Caco-2 (cell line): Measurements from ENCODE around the gene TPCN1. TPM values are rescaled to one million over a fixed set of nuclear protein-coding genes. Genes with fewer than 3 reads are reported as not detected.

Experiments
- BruUV-seq: library from RNA; stranded (reverse); fragments of 400-500 nt; replicated peaks from 2 replicates; lab custom pipeline; 2021; lab: Mats Ljungman, UMichigan
- CTCF ChIA-PET: fragments of 300-600 bp; sonication (Branson Sonifier 250); formaldehyde crosslinking; loops from one replicate; lab custom pipeline; 2022; ENCODE audit warnings: antibody characterized with exemption; lab: Charles Lee
- POLR2A ChIA-PET: fragments of 300-600 bp; sonication (Branson Sonifier 250); formaldehyde crosslinking; loops from one replicate; lab custom pipeline; 2022; ENCODE audit warnings: antibody characterized with exemption; lab: Charles Lee
- DNase-seq, 2 experiments: peaks; one replicate each; pipeline versions ENCODE4 v3.0.0 to v3.0.0-alpha.2; 2020 to 2022
- H3K27me3 ChIP-seq: replicated peaks from 2 replicates; pipeline ENCODE4 v1.6.0; 2011; ENCODE audit warnings: low read length; ENCODE audit not compliant: control insufficient read depth, insufficient read depth
- H3K36me3 ChIP-seq: 2 replicates; pipeline ENCODE4 v1.5.1; 2011; ENCODE audit warnings: low read length; ENCODE audit not compliant: control insufficient read depth, insufficient read depth
- H3K4me1 ChIP-seq: fragments of 250-450 bp; sonication (Bioruptor Pico); 2 replicates; pipeline ENCODE4 v1.5.1; 2020; ENCODE audit warnings: mild to moderate bottlenecking
- H3K4me3 ChIP-seq: 2 replicates; pipeline ENCODE4 v1.5.1; 2011; ENCODE audit warnings: low read depth, mild to moderate bottlenecking, control low read depth, low read length
- H3K9me3 ChIP-seq: fragments of 250-450 bp; sonication (Bioruptor Pico); 2 replicates; pipeline ENCODE4 v1.5.1; 2020; ENCODE audit warnings: mild to moderate bottlenecking, moderate library complexity
- H3K27ac Mint-ChIP-seq: one replicate; pipeline ENCODE4 v1.8.0; 2022; ENCODE audit warnings: mixed read lengths; ENCODE audit not compliant: unreplicated experiment
- H3K27me3 Mint-ChIP-seq: one replicate; pipeline ENCODE4 v1.8.0; 2022; ENCODE audit warnings: mixed read lengths; ENCODE audit not compliant: insufficient read depth, unreplicated experiment
- H3K36me3 Mint-ChIP-seq: one replicate; pipeline ENCODE4 v1.8.0; 2022; ENCODE audit warnings: mild to moderate bottlenecking, mixed read lengths; ENCODE audit not compliant: insufficient read depth, unreplicated experiment
- H3K4me1 Mint-ChIP-seq: one replicate; pipeline ENCODE4 v1.8.0; 2022; ENCODE audit warnings: low read depth, mixed read lengths; ENCODE audit not compliant: unreplicated experiment
- H3K4me3 Mint-ChIP-seq: one replicate; pipeline ENCODE4 v1.8.0; 2022; ENCODE audit warnings: mild to moderate bottlenecking, moderate library complexity, mixed read lengths; ENCODE audit not compliant: unreplicated experiment
- H3K9me3 Mint-ChIP-seq: one replicate; pipeline ENCODE4 v1.8.0; 2022; ENCODE audit warnings: mixed read lengths; ENCODE audit not compliant: unreplicated experiment
- intact Hi-C: fragments of 100-400 bp; cut with micrococcal nuclease; formaldehyde crosslinking; loops from one replicate; pipeline ENCODE4 v1.10.0; 2022; ENCODE audit not compliant: unreplicated experiment
- total RNA-seq: library from RNA; stranded (reverse); gene quantifications from 2 replicates; pipeline ENCODE4 v1.2.3, GENCODE V29; 2022
- TF ChIP-seq, protein P1 (sequence below), 2 experiments: fragments of 200-600 bp in 1 of 2; IDR thresholded peaks; 1 replicate in 1 of 2; 2 replicates in 1 of 2; pipeline versions ENCODE4 v1.5.1 to v1.8.0; 2011 to 2022; ENCODE audit warnings: antibody characterized with exemption in 1 of 2, control low read depth in 1 of 2, inconsistent platforms in 1 of 2, low read depth in 1 of 2, low read length in 1 of 2, mild to moderate bottlenecking in 1 of 2, moderate library complexity in 1 of 2; ENCODE audit not compliant: insufficient read depth in 1 of 2, severe bottlenecking in 1 of 2, unreplicated experiment in 1 of 2

The TPCN1 gene
- total RNA-seq, 1 experiment from 2014 or later = 54.4 TPM

DNA sequence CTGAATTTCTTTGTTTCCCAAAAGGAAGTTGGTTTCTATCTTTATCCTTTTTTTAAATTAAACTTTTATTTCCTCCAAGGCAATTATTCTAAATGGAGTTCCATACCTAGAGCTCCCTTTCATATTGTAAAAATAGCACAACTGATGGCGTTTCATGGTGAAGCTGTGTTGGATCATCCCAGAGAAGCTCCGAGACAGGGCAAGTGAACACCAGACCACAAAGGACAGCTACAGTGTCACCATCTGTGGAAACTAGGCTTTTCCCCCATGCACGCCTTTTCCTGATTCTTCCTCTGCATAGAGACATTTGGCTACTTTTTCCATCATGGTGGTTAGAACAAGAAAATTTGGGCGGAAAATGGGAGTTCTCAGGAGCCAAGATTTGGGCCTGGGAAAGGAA is 12.7 kb downstream of the TPCN1 start:
- peak overlapping the region; percentile 66 for H3K27ac Mint-ChIP-seq
- TF ChIP-seq, protein P1, sequence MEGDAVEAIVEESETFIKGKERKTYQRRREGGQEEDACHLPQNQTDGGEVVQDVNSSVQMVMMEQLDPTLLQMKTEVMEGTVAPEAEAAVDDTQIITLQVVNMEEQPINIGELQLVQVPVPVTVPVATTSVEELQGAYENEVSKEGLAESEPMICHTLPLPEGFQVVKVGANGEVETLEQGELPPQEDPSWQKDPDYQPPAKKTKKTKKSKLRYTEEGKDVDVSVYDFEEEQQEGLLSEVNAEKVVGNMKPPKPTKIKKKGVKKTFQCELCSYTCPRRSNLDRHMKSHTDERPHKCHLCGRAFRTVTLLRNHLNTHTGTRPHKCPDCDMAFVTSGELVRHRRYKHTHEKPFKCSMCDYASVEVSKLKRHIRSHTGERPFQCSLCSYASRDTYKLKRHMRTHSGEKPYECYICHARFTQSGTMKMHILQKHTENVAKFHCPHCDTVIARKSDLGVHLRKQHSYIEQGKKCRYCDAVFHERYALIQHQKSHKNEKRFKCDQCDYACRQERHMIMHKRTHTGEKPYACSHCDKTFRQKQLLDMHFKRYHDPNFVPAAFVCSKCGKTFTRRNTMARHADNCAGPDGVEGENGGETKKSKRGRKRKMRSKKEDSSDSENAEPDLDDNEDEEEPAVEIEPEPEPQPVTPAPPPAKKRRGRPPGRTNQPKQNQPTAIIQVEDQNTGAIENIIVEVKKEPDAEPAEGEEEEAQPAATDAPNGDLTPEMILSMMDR (IDR thresholded peaks at IDR 0.05; ENCODE audit: insufficient read depth in 1 of 2, low read depth in 1 of 2, low read length in 1 of 2, severe bottlenecking in 1 of 2, unreplicated experiment in 1 of 2) = no peak
- no peak for DNase-seq
- ChIA-PET CTCF (no interaction called here), POLR2A (no interaction called here)
- no peak overlapping the region for H3K4me3 ChIP-seq
- H3K36me3 Mint-ChIP-seq = peaks cover 58% of the 10 kb centered on the region
- H3K4me1 Mint-ChIP-seq = peaks cover 42% of the 10 kb centered on the region
- intact Hi-C loops = no loop called here
- peaks cover 17% of the 10 kb centered on the region for H3K36me3 ChIP-seq
- no peaks in the 10 kb centered on the region for H3K27me3 Mint-ChIP-seq
- no peaks in the 10 kb centered on the region for H3K9me3 ChIP-seq
- H3K4me3 Mint-ChIP-seq = no peak overlapping the region
- no peaks in the 10 kb centered on the region for H3K27me3 ChIP-seq
- peaks cover 54% of the 10 kb centered on the region for H3K4me1 ChIP-seq
- BruUV-seq = no TSS peak
- H3K9me3 Mint-ChIP-seq = no peaks in the 10 kb centered on the region

DNA sequence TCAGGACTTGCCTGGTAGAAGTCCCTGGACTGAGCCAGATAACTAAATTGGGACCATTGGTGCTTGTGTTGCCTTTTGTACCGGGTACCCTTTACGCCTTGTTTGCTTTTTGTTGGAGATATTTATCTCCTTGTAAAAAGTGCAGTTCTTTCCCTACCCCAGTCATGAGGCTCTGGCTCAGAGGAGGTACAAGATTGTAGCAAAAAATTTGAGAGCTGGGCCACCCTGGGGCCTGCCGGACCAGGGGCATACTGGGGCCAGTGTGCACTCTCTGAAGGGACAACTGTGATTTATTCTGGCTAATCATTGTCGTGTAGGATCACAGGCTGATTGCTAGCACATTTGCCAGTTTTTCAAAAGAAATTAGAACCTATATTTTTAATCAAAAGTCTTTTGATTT is 13.2 kb downstream of the TPCN1 start:
- Mint-ChIP-seq H3K27ac (no peak overlapping the region), H3K36me3 (peaks cover 62% of the 10 kb centered on the region), H3K27me3 (no peaks in the 10 kb centered on the region), H3K4me3 (no peak overlapping the region), H3K4me1 (peaks cover 45% of the 10 kb centered on the region), H3K9me3 (no peaks in the 10 kb centered on the region)
- DNase-seq = no peak
- Histone ChIP-seq H3K4me3 (no peak overlapping the region), H3K36me3 (peaks cover 17% of the 10 kb centered on the region), H3K27me3 (no peaks in the 10 kb centered on the region), H3K9me3 (no peaks in the 10 kb centered on the region), H3K4me1 (peaks cover 54% of the 10 kb centered on the region)
- CTCF ChIA-PET = no interaction called here
- BruUV-seq = no TSS peak
- TF ChIP-seq, protein P1 (IDR thresholded peaks at IDR 0.05; ENCODE audit: insufficient read depth in 1 of 2, low read depth in 1 of 2, low read length in 1 of 2, severe bottlenecking in 1 of 2, unreplicated experiment in 1 of 2) = no peak
- POLR2A ChIA-PET = no interaction called here
- intact Hi-C loops = no loop called here

DNA sequence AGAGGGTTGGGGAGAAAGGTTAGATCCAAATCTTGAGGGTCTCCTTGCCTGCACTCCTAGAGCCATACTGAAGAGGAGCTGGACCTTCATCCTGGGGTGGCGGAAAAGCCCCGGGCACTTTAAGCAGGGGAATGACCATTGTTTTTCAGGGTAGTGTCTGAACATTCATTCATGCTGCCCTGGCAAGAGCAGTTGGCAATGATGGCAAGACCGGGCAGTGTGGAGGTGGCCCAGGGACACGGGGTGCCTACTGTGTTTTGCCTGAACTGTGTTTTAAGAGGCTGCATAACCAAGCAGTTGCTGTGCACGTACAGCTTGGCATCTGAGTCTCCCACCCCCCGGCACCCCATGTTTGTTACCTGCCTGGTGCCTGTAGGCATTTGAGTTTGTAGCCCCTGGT is 14.7 kb downstream of the TPCN1 start:
- H3K4me1 Mint-ChIP-seq = peaks cover 45% of the 10 kb centered on the region
- intact Hi-C loops = no loop called here
- no peak for DNase-seq
- Histone ChIP-seq H3K36me3 (peaks cover 14% of the 10 kb centered on the region), H3K9me3 (no peaks in the 10 kb centered on the region), H3K27me3 (no peaks in the 10 kb centered on the region), H3K4me3 (no peak overlapping the region), H3K4me1 (peaks cover 54% of the 10 kb centered on the region)
- CTCF ChIA-PET = no interaction called here
- H3K4me3 Mint-ChIP-seq = no peak overlapping the region
- H3K9me3 Mint-ChIP-seq = no peaks in the 10 kb centered on the region
- peak overlapping the region; percentile 56 for H3K27ac Mint-ChIP-seq
- H3K36me3 Mint-ChIP-seq = peaks cover 59% of the 10 kb centered on the region
- H3K27me3 Mint-ChIP-seq = no peaks in the 10 kb centered on the region
- BruUV-seq = no TSS peak
- POLR2A ChIA-PET = interaction anchor here (1.1 kb wide), 1 partner anchor 14 kb away, joined by 16 read pairs; no protein-coding TSS in a partner anchor
- TF ChIP-seq, protein P1 (IDR thresholded peaks at IDR 0.05; ENCODE audit: insufficient read depth in 1 of 2, low read depth in 1 of 2, low read length in 1 of 2, severe bottlenecking in 1 of 2, unreplicated experiment in 1 of 2) = no peak
